Transverse colon (tissue), 4 donors: Measurements from ENCODE around the gene LRP1B. TPM values are rescaled to one million over a fixed set of nuclear protein-coding genes. Genes with fewer than 3 reads are reported as not detected.
"Not testable (repeated sequence)": the region's sequence is repeated elsewhere in the genome, so short reads cannot be mapped to it uniquely, and the experiment has no call there.

ENCODE experiments used
- DNase-seq: peaks from one replicate; pipeline ENCODE4 v3.0.0-alpha.2; 2019
- H3K27ac ChIP-seq, 4 donors: fragments of 200-600 bp; sonication (generic); 2 replicates each; pipeline ENCODE4 v1.5.1; 2016 to 2018; ENCODE audit warnings: inconsistent platforms in 4 of 4
- H3K27me3 ChIP-seq: fragments of 200-600 bp; sonication (generic); 2 replicates; pipeline ENCODE4 v1.5.1; 2017; ENCODE audit warnings: inconsistent platforms
- H3K36me3 ChIP-seq, 4 donors: fragments of 200-600 bp; sonication (generic); 2 replicates each; pipeline ENCODE4 v1.5.1; 2017 to 2019; ENCODE audit warnings: inconsistent platforms in 4 of 4
- H3K4me1 ChIP-seq, 4 donors: fragments of 200-600 bp; sonication (generic); 2 replicates each; pipeline ENCODE4 v1.5.1; 2017 to 2020; ENCODE audit warnings: inconsistent platforms in 4 of 4
- H3K4me3 ChIP-seq, 4 donors: fragments of 200-600 bp; sonication (generic); 1 replicate in 1 of 4; 2 replicates in 3 of 4; pipeline versions ENCODE4 v1.5.1 to v1.6.1; 2017 to 2019; ENCODE audit warnings: inconsistent platforms in 4 of 4
- H3K9me3 ChIP-seq, 2 donors: fragments of 200-600 bp; sonication (generic); 2 replicates each; pipeline ENCODE4 v1.5.1; 2017 to 2019; ENCODE audit warnings: inconsistent platforms in 2 of 2
- EP300 ChIP-seq: sonication (generic); formaldehyde crosslinking; IDR thresholded peaks from one replicate; pipeline ENCODE4 v1.6.1; 2017; ENCODE audit warnings: antibody characterized with exemption, low read depth
- POLR2A ChIP-seq: fragments of 450-650 bp; IDR thresholded peaks from one replicate; pipeline ENCODE4 v1.6.1; 2016; ENCODE audit warnings: antibody characterized with exemption, mild to moderate bottlenecking, moderate library complexity
- POLR2AphosphoS5 ChIP-seq, 3 donors: sonication (generic); formaldehyde crosslinking; IDR thresholded peaks; one replicate each; pipeline ENCODE4 v1.6.1; 2016; ENCODE audit warnings: antibody characterized with exemption in 3 of 3
- WGBS, 2 donors: methylation state at CpG; one replicate each; pipeline ENCODE4 v1.1.5; 2018; ENCODE audit warnings: low coverage in 1 of 2; 5-methylcytosine and 5-hydroxymethylcytosine counted together
- in situ Hi-C, 4 donors: fragments of 200-750 bp; cut with MboI; loops; one replicate each; pipeline versions ENCODE4 v1.15.0 to v1.15.1; 2017; ENCODE audit warnings: low sequenced_read_pairs in 3 of 4, low pct_ligation_motif_present in 1 of 4, low pct_unique_long_range_greater_than_20kb in 1 of 4
- intact Hi-C: fragments of 100-400 bp; cut with DNase I; formaldehyde crosslinking; loops from one replicate; pipeline ENCODE4 v1.15.1; 2023; ENCODE audit warnings: low total_unique reads
- total RNA-seq, 4 donors: library from RNA; depleted of rRNA; stranded (reverse); fragments of >200 nt; gene quantifications; one replicate each; pipeline ENCODE4 v1.1.0, GENCODE V29; 2016
- TF ChIP-seq, protein P1 (sequence below), 5 experiments: fragments of 200-600 bp in 3 of 5; fragments of 450-650 bp in 2 of 5; sonication (generic) in 3 of 5; IDR thresholded peaks; 1 replicate in 2 of 5; 2 replicates in 3 of 5; pipeline ENCODE4 v1.5.1; 2016 to 2017; ENCODE audit warnings: antibody characterized with exemption in 5 of 5, inconsistent platforms in 3 of 5, mild to moderate bottlenecking in 2 of 5, moderate library complexity in 1 of 5

The LRP1B gene
- total RNA-seq, 4 donors from 2014 or later = 0.48 to 5.4 (median 0.82) TPM; not detected in 1

GRCh38 chr2:140295767-140296166, 1835.0 kb downstream of the LRP1B start:
- no peak for DNase-seq
- Histone ChIP-seq H3K4me3 (no peak overlapping the region), H3K4me1 (no peaks in the 10 kb centered on the region), H3K36me3 (no peaks in the 10 kb centered on the region), H3K27me3 (no peaks in the 10 kb centered on the region), H3K27ac (no peak overlapping the region), H3K9me3 (no peaks in the 10 kb centered on the region)
- in situ Hi-C loops = no loop called here
- intact Hi-C loops = no loop called here
- no peak for TF ChIP-seq EP300
- TF ChIP-seq, protein P1, sequence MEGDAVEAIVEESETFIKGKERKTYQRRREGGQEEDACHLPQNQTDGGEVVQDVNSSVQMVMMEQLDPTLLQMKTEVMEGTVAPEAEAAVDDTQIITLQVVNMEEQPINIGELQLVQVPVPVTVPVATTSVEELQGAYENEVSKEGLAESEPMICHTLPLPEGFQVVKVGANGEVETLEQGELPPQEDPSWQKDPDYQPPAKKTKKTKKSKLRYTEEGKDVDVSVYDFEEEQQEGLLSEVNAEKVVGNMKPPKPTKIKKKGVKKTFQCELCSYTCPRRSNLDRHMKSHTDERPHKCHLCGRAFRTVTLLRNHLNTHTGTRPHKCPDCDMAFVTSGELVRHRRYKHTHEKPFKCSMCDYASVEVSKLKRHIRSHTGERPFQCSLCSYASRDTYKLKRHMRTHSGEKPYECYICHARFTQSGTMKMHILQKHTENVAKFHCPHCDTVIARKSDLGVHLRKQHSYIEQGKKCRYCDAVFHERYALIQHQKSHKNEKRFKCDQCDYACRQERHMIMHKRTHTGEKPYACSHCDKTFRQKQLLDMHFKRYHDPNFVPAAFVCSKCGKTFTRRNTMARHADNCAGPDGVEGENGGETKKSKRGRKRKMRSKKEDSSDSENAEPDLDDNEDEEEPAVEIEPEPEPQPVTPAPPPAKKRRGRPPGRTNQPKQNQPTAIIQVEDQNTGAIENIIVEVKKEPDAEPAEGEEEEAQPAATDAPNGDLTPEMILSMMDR (IDR thresholded peaks at IDR 0.05) = no peak
- no peak for TF ChIP-seq POLR2AphosphoS5 (IDR thresholded peaks at IDR 0.05)
- TF ChIP-seq POLR2A = no peak
- 70 to 90% methylated on average over 1 of the region's 1 CpG for WGBS, 2 donors

DNA sequence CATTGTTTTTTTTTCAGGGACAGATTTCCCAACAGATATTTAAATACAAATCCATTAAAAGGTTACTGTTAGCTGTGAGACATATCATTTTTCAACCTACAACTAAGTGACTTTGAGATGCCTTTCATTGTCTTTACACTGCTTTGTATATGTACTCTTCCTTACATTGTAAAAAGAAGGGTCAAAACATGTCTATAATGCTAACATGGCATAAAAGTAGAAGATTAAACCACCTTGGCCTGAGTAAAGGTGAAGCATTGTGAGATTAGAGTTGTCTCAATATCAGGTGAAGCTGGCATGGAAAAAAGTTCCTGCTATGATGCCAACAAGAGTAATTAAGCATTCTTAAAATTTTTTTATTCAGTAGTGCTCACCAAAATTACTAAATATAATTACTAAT, 1842.1 kb downstream of the LRP1B start:
- no peaks in the 10 kb centered on the region for H3K36me3 ChIP-seq
- intact Hi-C loops (no loop called here), in situ Hi-C loops (no loop called here)
- H3K9me3 ChIP-seq = no peaks in the 10 kb centered on the region
- no peaks in the 10 kb centered on the region for H3K27me3 ChIP-seq
- no peak for DNase-seq
- H3K4me1 ChIP-seq = no peaks in the 10 kb centered on the region
- H3K27ac ChIP-seq = no peak overlapping the region
- TF ChIP-seq, protein P1 (IDR thresholded peaks at IDR 0.05) = no peak
- no peak for TF ChIP-seq EP300
- TF ChIP-seq POLR2A = no peak
- no peak for TF ChIP-seq POLR2AphosphoS5 (IDR thresholded peaks at IDR 0.05)
- H3K4me3 ChIP-seq = no peak overlapping the region

GRCh38 chr2:140288213-140288612, 1842.6 kb downstream of the LRP1B start:
- intact Hi-C loops = no loop called here

DNA sequence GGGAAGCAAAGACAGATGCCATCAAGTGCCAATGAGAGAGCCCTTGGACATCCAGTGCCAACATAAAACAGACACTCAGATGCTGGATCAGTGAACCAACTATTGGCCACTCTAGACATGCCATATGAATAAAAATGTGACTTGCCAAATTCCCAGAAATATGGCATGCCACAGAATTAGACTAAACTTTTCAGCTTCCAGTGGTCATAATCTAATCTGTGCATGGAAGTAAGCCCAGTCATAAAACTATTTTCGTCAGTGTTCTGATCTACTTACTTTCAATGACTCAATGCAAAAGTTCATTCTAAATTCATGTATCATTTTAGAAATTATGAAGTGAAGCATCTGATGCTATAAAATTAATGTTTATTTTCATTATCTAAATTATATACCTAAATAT, 1844.4 kb downstream of the LRP1B start:
- DNase-seq = no peak

More at GRCh38 chr2:140288213-140288612, 1842.6 kb downstream of the LRP1B start:
- H3K36me3 ChIP-seq = no peaks in the 10 kb centered on the region
- DNase-seq = no peak
- TF ChIP-seq POLR2A (no peak), POLR2AphosphoS5 (IDR thresholded peaks at IDR 0.05) (no peak), EP300 (no peak)
- TF ChIP-seq, protein P1 (IDR thresholded peaks at IDR 0.05) = no peak
- H3K9me3 ChIP-seq = no peaks in the 10 kb centered on the region
- H3K4me3 ChIP-seq = no peak overlapping the region
- no peak overlapping the region for H3K27ac ChIP-seq
- in situ Hi-C loops = no loop called here
- H3K4me1 ChIP-seq = no peaks in the 10 kb centered on the region
- H3K27me3 ChIP-seq = no peaks in the 10 kb centered on the region
- 62 to 65% methylated on average over 2 of the region's 2 CpGs for WGBS, 2 donors

GRCh38 chr2:140277344-140277743, 1853.5 kb downstream of the LRP1B start:
- intact Hi-C loops, DNase-seq, in situ Hi-C loops, H3K4me1 ChIP-seq, H3K27me3 ChIP-seq, H3K36me3 ChIP-seq, H3K4me3 ChIP-seq, H3K27ac ChIP-seq, H3K9me3 ChIP-seq: not testable (repeated sequence)
- 42 to 59% methylated on average over 4 to 5 of the region's 5 CpGs for WGBS, 2 donors

More for the DNA sequence above, 1844.4 kb downstream of the LRP1B start:
- no peaks in the 10 kb centered on the region for H3K27me3 ChIP-seq
- H3K9me3 ChIP-seq = no peaks in the 10 kb centered on the region
- no peaks in the 10 kb centered on the region for H3K36me3 ChIP-seq
- no peak for TF ChIP-seq POLR2A
- no peak for TF ChIP-seq POLR2AphosphoS5 (IDR thresholded peaks at IDR 0.05)
- no peak for TF ChIP-seq EP300
- TF ChIP-seq, protein P1 (IDR thresholded peaks at IDR 0.05) = no peak
- H3K27ac ChIP-seq = no peak overlapping the region
- in situ Hi-C loops (no loop called here), intact Hi-C loops (no loop called here)
- H3K4me1 ChIP-seq = no peaks in the 10 kb centered on the region
- H3K4me3 ChIP-seq = no peak overlapping the region
- WGBS, 2 donors = 46 to 50% methylated on average over 1 of the region's 1 CpG
